NCI-H1417 treated with DMSO at 0.1 percent for 48 hours (cell line): ENCODE measurements around the gene IFI44L.

Experiments
- DNase-seq: peaks from one replicate; lab custom pipeline; 2025; lab: John Stamatoyannopoulos, UW

Gene IFI44L

DNA sequence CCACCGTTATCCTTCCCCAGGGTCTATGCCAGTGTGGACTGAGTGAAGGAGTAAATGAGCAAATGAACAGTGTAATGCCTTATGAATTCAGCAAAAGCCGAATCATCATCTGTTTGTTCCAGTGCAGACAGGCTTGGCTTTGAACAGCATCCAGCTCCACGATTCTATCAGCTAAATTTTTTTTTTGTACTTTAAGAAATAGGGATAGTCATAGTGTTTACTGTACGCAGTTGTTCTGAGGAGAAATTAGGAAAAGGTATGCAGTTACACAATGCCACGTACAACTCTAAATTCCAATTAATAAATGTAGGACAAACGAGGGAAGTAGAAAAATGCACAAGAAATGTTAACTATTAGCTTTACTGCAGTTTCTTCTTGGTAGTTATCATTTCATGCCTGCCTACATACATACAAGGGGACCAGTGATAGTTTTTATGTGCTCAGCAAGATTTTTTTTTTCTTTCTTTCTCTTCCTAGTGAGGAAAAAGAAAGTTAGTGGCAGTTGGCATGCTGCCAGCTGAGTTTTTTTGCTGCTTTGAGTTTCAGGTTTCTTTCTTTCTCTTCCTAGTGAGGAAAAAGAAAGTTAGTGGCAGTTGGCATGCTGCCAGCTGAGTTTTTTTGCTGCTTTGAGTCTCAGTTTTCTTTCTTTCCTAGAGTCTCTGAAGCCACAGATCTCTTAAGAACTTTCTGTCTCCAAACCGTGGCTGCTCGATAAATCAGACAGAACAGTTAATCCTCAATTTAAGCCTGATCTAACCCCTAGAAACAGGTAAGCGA is at the start of gene IFI44L:
TSS of gene IFI44L (plus strand) at position 646 of the 777 bp plus-strand sequence. CDS start 7,468 bp downstream, outside the sequence.
- no peak for DNase-seq

DNA sequence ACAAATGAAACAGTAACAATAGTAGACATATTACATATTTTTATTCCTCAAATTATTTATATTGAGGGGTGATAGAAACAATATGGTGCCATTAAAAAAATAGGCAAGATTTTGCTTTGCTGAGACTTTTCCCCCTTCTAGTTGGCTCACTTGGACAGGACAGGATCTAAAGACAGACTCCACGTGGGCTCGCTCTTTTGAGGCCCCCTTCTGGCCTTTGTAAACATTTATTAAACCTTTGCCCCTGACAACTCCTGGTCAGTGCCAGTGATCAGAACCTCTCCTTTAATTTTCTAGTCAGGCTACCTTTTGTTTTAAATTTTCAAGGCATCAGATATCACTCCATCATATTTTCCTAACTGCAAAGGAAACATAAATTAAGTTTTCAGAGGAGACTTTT is 49.7 kb upstream of the IFI44L start:
- DNase-seq: no peak

DNA sequence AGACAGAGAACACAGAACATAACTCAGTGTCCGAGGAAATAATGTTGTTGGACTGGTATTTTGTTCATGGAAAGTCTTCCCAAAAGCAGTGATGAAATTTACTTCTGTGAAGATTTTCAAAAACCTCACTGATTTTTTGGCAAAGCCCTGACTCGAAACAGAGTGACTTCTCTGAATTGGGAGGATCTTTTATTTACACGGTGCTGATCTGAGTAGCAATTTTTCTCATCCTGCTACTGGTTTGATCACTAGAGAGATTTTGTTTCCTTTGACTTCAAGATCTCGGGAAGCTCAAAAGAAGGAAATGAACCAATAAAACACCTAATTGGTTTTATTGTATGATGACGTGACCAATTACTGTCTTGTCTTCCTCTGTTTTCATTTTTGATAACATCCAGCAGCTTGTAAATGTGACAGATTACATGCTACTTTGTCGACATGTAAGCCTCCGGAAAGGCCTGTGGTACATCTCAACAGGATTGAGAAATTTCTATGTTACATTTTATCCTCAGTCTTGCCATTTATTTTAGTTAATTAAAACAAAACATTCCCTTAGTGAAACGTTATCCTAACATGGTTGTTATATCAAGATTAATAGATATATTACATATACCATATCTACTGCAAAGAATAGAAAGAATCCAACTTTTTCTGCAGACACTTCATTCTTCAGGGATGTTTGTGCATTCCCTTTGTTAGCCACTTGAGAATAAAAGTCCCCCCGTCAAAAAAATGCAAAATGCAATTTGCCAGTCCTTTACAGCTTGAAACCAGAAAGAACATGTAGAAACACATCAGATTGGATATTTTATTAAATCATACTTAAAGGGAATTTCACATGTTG is 42.8 kb upstream of the IFI44L start:
- DNase-seq: no peak

GRCh38 chr1:78586572-78586971 is 33.7 kb upstream of the IFI44L start:
- DNase-seq: no peak

- DNase-seq: no peak
Observed at GRCh38 chr1:78587211-78587610, 33.0 kb upstream of the IFI44L start.

DNA sequence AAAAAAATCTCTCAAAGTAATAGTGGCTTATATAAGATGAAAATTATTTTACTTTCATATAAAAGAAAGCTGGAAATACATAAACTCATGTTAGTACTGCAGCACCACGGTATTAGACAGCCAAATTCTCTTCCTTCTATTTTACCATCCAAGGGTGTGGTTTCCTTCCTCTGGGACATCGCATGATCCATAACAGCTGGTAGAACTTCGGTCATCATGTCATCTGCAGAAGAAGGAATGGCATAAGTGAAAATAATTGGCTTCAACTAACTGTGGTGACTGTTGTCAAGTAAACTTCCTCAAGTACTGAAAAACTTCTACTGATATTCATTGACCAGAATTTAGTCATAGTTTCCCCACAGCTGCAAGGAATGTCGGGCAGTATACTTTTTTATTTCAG is 28.3 kb upstream of the IFI44L start:
- no peak for DNase-seq

DNA sequence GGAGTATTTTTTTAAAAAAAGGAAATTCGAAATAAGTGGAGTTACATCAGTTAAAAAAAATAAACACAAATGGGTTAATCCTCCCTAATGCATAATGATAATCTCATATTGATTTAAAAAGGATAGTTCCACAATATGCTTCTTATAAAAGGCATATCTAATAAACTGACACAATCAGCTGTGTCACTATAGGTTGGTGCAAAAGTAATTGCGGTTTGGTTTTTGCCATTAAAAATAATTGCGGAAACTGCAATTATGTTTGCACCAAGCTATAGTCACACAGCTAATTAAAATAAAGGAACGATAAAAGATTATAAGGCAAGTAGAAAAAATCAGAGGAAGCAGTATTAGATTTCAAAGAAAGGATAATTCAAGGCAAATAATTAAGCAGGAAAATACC is 21.0 kb upstream of the IFI44L start:
- DNase-seq: no peak

GRCh38 chr1:78601068-78601467 is 19.2 kb upstream of the IFI44L start:
- peak; percentile 87 for DNase-seq

DNA sequence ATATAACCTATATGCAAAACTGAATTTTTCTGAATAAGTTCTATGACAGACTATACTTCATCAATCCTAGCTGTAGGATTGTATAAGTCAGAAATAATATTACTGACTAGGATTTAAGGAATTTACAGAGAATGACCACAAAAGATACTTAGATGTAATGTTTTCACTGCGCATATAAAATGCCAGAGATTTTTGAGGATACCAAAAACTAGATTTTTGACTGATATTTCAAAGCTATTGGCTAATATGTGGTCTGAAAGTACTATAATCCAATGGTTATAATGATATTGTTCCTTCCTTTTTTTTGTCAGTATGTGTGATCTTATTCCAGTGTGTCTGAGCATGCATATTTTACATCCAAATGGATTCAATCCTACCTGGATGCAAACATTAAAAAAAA is 17.0 kb upstream of the IFI44L start:
- no peak for DNase-seq

- no peak for DNase-seq
Observed at GRCh38 chr1:78604643-78605042, 15.6 kb upstream of the IFI44L start.

- no peak for DNase-seq
Observed at GRCh38 chr1:78606274-78606673, 14.0 kb upstream of the IFI44L start.

DNA sequence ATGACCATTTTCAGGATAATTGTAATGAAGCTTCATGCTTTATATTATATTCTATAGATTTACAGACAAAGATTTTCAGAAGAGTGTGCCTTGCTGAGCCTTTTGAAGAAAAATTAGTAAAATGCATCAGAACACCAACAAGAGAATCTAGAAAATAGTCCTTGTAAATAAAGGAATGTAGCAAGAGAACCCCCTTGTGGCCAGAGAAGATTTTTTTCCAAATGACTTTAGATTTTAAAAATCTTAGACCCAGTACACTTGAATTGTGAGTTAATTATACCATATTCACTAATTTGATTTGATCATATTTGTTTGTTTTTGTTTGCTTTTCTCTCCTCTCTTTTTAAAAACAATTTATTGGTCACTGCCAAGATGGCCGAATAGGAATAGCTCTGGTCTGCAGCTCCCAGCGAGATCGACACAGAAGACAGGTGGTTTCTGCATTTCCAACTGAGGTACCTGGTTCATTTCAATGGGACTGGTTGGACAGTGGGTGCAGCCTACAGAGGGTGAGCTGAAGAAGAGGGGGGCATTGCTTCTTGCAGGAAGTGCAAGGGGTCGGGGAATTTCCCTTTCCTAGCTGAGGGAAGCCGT is 12.8 kb upstream of the IFI44L start:
- DNase-seq: no peak

DNA sequence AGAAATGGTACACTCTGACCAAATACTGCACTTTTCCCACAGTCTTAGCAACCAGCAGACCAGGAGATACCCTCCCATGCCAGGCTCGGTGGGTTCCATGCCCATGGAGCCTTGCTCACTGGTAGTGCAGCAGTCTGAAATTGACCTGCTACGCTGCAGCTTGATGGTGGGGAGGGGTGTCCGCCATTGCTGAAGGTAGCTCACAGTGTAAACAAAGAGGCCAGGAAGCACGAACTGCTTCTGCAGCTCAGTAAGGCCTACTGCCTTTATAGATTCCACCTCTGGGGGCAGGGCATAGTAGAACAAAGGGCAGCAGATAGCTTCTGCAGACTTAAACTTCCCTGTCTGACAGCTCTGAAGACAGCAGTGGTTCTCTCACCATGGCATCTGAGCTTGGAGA is 12.3 kb upstream of the IFI44L start:
- DNase-seq: no peak

- DNase-seq: no peak
Observed at GRCh38 chr1:78617615-78618026, 2.6 kb upstream of the IFI44L start.

DNA sequence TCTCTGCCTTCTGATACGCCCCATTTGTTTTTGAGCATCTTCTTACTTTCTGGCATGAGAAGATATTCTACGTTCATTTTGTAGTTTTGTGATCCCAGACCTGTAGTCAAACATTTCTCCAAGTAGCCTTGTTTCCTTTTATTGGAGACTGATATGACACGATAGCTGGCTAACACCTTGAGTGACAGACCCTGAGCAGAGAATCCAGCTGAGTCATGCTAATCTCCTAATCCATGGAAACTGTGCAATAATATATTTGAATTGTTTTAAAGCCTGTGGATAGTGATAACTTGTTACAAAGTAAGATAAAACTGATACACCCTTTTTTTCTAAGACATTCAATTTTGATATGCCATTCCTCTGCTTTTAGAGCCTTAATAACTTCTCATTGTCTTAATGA is 1.2 kb upstream of the IFI44L start:
- no peak for DNase-seq

- DNase-seq: no peak
Observed at GRCh38 chr1:78619446-78619802, 824 bp upstream of the IFI44L start.

DNA sequence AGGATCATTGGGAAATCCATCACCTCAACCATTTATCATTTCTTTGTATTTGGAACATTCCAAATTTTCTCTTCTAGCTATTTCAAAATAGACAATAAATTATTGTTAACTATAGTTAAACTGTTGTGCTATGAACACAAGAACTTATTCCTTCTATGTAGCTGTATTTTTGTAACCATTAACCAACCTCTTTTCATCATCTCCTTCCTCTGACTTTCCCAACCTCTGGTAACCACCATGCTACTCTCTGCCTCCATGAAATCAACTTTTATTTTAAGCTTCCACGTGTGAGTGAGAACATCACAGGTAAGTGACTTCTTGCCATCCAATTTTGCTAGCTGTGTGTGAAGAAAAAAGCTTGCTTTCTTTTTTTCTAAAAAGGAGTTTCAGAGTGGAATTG is 418 bp downstream of the IFI44L start:
- no peak for DNase-seq

DNA sequence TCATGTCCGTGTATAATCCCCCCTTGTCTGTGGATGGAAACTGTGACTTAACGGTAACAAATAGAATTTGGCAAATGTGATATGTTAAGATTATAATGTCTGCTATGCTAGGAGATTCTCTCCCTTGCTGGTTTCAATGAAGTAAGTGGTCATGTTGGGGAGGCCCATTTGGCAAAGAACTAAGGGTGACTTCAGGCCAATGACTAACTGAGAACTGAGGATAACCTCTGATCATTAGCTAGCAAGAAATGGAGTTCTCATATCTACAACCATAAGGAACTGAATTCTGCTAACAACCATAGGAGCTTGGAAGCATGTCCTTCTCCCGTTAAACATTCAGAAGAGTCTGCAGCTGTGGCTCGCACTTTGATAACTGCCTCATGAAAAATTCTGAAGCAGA is 2.3 kb downstream of the IFI44L start:
- DNase-seq: no peak

- no peak for DNase-seq
Observed at GRCh38 chr1:78624035-78624434, 3.8 kb downstream of the IFI44L start.

DNA sequence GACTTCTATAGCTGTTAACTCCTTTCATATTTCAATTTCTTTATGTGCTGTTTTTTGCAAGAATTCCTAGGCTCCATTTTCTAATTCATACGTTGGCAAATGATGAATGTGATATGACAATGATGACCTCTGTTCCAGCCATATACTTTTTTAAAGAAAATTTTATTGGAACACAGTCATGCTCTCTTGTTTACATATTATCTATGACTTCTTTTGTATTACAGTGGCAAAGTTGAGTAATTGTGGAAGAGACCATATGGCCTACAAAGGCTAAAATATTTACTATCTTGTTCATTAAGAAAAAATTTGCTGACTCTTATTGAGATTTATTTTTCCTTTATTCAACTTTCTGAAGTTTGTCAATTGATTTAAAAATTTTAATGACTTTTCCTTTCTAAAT is 7.1 kb downstream of the IFI44L start:
- DNase-seq: no peak

DNA sequence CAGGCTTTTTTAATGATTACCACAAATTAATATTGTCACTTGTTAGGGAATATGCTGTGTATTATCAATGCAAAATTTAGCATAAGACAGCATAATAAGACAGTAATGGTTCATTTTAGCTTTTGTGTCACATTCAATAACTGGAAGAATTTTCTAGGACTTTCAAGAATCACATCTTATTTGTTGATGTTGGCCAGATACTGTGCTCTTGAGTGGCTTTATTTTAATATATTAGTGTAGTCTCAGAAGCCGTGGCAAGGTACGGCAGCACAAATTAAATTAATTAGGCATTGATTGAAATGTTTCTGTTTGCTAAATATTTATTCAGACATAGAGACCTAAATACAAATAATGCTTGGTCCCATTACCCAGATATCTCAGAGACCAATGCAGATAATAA is 10.4 kb downstream of the IFI44L start:
- no peak for DNase-seq

DNA sequence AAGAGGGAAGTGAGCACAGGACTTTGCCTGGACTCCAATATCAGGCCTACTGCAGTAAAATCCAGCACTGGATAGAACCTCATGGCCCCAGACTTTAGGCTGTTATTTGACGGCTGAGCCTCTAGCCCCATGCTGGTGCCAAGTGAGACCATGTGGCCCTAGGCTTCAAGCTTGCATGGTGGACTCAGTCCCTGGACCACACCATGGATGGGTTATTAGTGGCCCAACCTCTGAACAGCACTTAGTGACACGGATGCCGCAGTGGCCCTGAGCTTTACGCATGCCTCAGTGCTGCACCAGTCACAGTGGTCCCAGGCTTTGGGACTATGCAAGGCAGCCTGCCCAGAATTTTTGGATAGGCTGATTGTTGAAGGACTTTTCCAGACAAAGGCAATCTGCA is 13.0 kb downstream of the IFI44L start:
- DNase-seq: no peak

GRCh38 chr1:78640462-78640861 is 20.2 kb downstream of the IFI44L start:
- DNase-seq: no peak
